Left lung (tissue), 10 donors: Measurements from ENCODE around the gene CPZ. TPM values are rescaled to one million over a fixed set of nuclear protein-coding genes. Genes with fewer than 3 reads are reported as not detected.
"Not testable (repeated sequence)": the region's sequence is repeated elsewhere in the genome, so short reads cannot be mapped to it uniquely, and the experiment has no call there.

Experiments used
- ATAC-seq: fragments of 200-7000 bp; cut with Tn5 transposase; one replicate; pipeline ENCODE4 v1.9.1; 2020; ENCODE audit warnings: moderate library complexity
- DNase-seq, 4 donors: peaks; one replicate each; pipeline ENCODE4 v3.0.0-alpha.2; 2013 to 2020
- H3K27ac ChIP-seq, 2 donors: fragments of 200-600 bp; sonication (generic) in 1 of 2; one replicate each; pipeline versions ENCODE4 v1.5.0 to v1.8.0; 2020 to 2021
- H3K27me3 ChIP-seq, 2 donors: fragments of 200-600 bp; sonication (generic) in 1 of 2; one replicate each; pipeline versions ENCODE4 v1.5.0 to v1.8.0; 2020 to 2021
- H3K36me3 ChIP-seq, 2 donors: fragments of 200-600 bp; sonication (generic) in 1 of 2; one replicate each; pipeline versions ENCODE4 v1.5.0 to v1.8.0; 2020 to 2021
- H3K4me1 ChIP-seq, 2 donors: fragments of 200-600 bp; one replicate each; pipeline ENCODE4 v1.8.0; 2021
- H3K4me3 ChIP-seq, 2 donors: fragments of 200-600 bp; sonication (generic) in 1 of 2; one replicate each; pipeline versions ENCODE4 v1.5.0 to v1.8.0; 2020 to 2021; ENCODE audit warnings: mild to moderate bottlenecking in 1 of 2
- H3K9me3 ChIP-seq, 2 donors: fragments of 200-600 bp; sonication (generic) in 1 of 2; one replicate each; pipeline versions ENCODE4 v1.5.0 to v1.8.0; 2020 to 2021
- intact Hi-C, 2 donors: fragments of 100-400 bp; cut with DNase I; formaldehyde crosslinking; loops; one replicate each; pipeline versions ENCODE4 v1.11.2 to v1.14.2; 2022
- polyA plus RNA-seq, 6 donors: library from polyadenylated mRNA; unstranded; fragments of 120-200 nt; gene quantifications; one replicate each; pipeline ENCODE4 v1.2.1, GENCODE V29; 2013; ENCODE audit not compliant: insufficient read length in 6 of 6
- total RNA-seq, 2 donors: library from RNA; stranded (reverse); fragmentation: NEBNext Ultra II Directional; extraction: Animal tissue kit (Norgen Biotek cat#: 25700); gene quantifications; one replicate each; pipeline ENCODE4 v1.2.1, GENCODE V29; 2021
- TF ChIP-seq, protein P1 (sequence below), 2 donors: fragments of 200-600 bp; sonication (generic) in 1 of 2; IDR thresholded peaks; one replicate each; pipeline versions ENCODE4 v1.5.0 to v1.8.0; 2021; ENCODE audit warnings: antibody characterized with exemption in 2 of 2
- donor health status: DM: no; HTN: yes; CAD: no.
- donor health status: DM: no; HTN: no; CAD: no.

Gene CPZ
- total and polyA plus RNA-seq, 8 donors = 1.3 to 18.4 (median 3.2) TPM

- intact Hi-C loops = no loop called here
- TF ChIP-seq, protein P1, sequence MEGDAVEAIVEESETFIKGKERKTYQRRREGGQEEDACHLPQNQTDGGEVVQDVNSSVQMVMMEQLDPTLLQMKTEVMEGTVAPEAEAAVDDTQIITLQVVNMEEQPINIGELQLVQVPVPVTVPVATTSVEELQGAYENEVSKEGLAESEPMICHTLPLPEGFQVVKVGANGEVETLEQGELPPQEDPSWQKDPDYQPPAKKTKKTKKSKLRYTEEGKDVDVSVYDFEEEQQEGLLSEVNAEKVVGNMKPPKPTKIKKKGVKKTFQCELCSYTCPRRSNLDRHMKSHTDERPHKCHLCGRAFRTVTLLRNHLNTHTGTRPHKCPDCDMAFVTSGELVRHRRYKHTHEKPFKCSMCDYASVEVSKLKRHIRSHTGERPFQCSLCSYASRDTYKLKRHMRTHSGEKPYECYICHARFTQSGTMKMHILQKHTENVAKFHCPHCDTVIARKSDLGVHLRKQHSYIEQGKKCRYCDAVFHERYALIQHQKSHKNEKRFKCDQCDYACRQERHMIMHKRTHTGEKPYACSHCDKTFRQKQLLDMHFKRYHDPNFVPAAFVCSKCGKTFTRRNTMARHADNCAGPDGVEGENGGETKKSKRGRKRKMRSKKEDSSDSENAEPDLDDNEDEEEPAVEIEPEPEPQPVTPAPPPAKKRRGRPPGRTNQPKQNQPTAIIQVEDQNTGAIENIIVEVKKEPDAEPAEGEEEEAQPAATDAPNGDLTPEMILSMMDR (IDR thresholded peaks at IDR 0.05) = no peak
- H3K27me3 ChIP-seq = peaks cover 9 to 38% of the 10 kb centered on the region in 2 donors
- DNase-seq (peak in 1 of 4 donors; percentile 67), ATAC-seq (no peak)
- no peak overlapping the region for H3K27ac ChIP-seq
- no peaks in the 10 kb centered on the region for H3K9me3 ChIP-seq
- no peak overlapping the region for H3K4me3 ChIP-seq
- no peaks in the 10 kb centered on the region for H3K4me1 ChIP-seq
- no peaks in the 10 kb centered on the region for H3K36me3 ChIP-seq
Observed at GRCh38 chr4:8652181-8653078, 59.9 kb downstream of the CPZ start.

GRCh38 chr4:8653326-8654000 is 60.9 kb downstream of the CPZ start:
- ATAC-seq (no peak), DNase-seq (peak in 1 of 4 donors; percentile 53)
- Histone ChIP-seq H3K27ac (no peak overlapping the region), H3K9me3 (no peaks in the 10 kb centered on the region), H3K4me3 (no peak overlapping the region), H3K36me3 (no peaks in the 10 kb centered on the region), H3K27me3 (peaks cover 9 to 28% of the 10 kb centered on the region in 2 donors), H3K4me1 (no peaks in the 10 kb centered on the region)
- intact Hi-C loops = no loop called here
- TF ChIP-seq, protein P1 (IDR thresholded peaks at IDR 0.05) = no peak

DNA sequence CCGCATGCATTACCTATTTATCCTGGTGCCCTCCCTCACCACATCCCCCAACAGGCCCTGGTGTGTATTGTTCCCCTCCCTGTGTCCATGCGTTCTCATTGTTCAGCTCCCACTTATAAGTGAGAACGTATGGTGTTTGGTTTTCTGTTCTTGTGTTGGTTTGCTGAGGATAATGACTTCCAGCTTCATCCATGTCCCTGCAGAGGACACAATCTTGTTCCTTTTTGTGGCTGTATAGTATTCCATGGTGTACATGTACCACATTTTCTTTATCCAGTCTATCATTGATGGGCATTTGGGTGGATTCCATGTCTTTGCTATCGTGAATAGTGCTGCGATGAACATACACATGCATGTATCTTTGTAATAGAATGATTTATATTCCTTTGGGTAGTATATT is 61.6 kb downstream of the CPZ start:
- ATAC-seq, intact Hi-C loops, H3K9me3 ChIP-seq: not testable (repeated sequence)

DNA sequence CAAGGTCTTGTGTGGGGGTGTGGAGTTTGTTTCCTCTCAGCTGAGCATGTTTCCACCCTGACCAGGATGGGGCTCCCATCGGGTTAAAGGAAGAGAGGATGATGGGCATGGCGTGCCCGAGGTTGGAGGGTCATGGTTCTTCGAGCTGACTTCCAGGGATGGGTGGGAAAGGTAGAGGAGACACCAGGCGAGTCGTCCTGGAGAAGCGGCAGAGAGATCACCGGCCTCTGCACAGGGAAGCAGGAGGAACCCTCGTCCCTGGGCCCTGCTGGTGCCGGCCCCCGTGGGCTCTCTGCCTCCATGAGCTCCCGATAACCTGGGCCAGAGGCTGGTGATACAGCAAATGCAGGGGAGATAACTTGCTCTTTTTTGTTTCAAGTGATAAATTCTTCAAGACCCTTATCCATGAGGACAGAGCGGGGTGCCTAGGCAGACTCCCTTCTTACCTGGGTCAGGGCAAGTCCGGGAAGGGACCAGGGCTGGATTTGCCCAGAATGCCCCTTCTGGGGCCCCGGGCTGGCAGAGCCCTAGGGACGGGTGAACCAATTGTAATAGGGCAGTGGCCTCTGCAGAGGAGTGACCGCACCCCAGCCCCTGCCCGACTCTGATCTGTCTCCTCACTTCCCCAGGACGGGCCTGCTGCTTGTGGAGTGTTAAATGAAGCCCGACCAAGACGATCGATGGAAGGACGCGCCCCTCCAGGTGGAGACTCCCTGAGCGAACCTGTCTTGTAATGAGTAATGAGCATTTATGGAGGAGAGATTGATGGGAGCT is 63.0 kb downstream of the CPZ start:
- ATAC-seq (no peak), DNase-seq (peak in 1 of 4 donors; percentile 50)
- H3K4me1 ChIP-seq = no peaks in the 10 kb centered on the region
- peaks cover 0 to 19% of the 10 kb centered on the region in 2 donors for H3K27me3 ChIP-seq
- no peak overlapping the region for H3K27ac ChIP-seq
- intact Hi-C loops = no loop called here
- H3K9me3 ChIP-seq = no peaks in the 10 kb centered on the region
- TF ChIP-seq, protein P1 (IDR thresholded peaks at IDR 0.05) = no peak
- no peaks in the 10 kb centered on the region for H3K36me3 ChIP-seq
- H3K4me3 ChIP-seq = no peak overlapping the region

More for the DNA sequence above, 61.6 kb downstream of the CPZ start:
- not testable (repeated sequence) for H3K27ac ChIP-seq, H3K4me3 ChIP-seq, DNase-seq, H3K4me1 ChIP-seq, H3K36me3 ChIP-seq
- peaks cover 3 to 21% of the 10 kb centered on the region in 2 donors for H3K27me3 ChIP-seq

- TF ChIP-seq, protein P1 (IDR thresholded peaks at IDR 0.05) = no peak
- no peak for ATAC-seq
- Histone ChIP-seq H3K27me3 (peaks cover 0 to 19% of the 10 kb centered on the region in 2 donors), H3K36me3 (no peaks in the 10 kb centered on the region), H3K27ac (no peak overlapping the region), H3K4me3 (no peak overlapping the region), H3K9me3 (no peaks in the 10 kb centered on the region), H3K4me1 (no peaks in the 10 kb centered on the region)
- DNase-seq = peak in 1 of 4 donors; percentile 60
- intact Hi-C loops = no loop called here
Observed at GRCh38 chr4:8656185-8656517, 63.6 kb downstream of the CPZ start.
